SK-N-SH treated with all-trans-retinoic acid at 6 μM for 48 hours (cell line): ENCODE measurements around the gene C2orf80.

ENCODE experiments used
- ATAC-seq: fragments of 200-7000 bp; cut with Tn5 transposase; 3 replicates; pipeline ENCODE4 v1.9.1; 2020; ENCODE audit warnings: mild to moderate bottlenecking, moderate library complexity
- BACH2 ChIP-seq: fragments of 250-450 bp; sonication (Bioruptor Pico); IDR thresholded peaks from 2 replicates; pipeline ENCODE4 v1.9.0; 2021; ENCODE audit warnings: mild to moderate bottlenecking, borderline replicate concordance
- CSDC2 ChIP-seq: fragments of 250-450 bp; sonication (Bioruptor Pico); IDR thresholded peaks from 2 replicates; pipeline ENCODE4 v1.5.0; 2020; ENCODE audit warnings: mild to moderate bottlenecking, moderate library complexity
- ESRRG ChIP-seq: fragments of 250-450 bp; sonication (Bioruptor Pico); IDR thresholded peaks from 2 replicates; pipeline ENCODE4 v1.6.1; 2021; ENCODE audit warnings: mild to moderate bottlenecking
- OSR1 ChIP-seq: fragments of 250-450 bp; sonication (Bioruptor Pico); IDR thresholded peaks from 2 replicates; pipeline ENCODE4 v1.8.0; 2022; ENCODE audit warnings: moderate library complexity, mild to moderate bottlenecking, inconsistent platforms
- PPARA ChIP-seq: fragments of 250-450 bp; sonication (Bioruptor Pico); IDR thresholded peaks from 2 replicates; pipeline ENCODE4 v1.5.0; 2020; ENCODE audit warnings: mild to moderate bottlenecking, borderline replicate concordance
- TCF4 ChIP-seq: fragments of 250-450 bp; sonication (Bioruptor Pico); IDR thresholded peaks from 2 replicates; pipeline ENCODE4 v1.8.0; 2021; ENCODE audit warnings: mild to moderate bottlenecking, moderate library complexity, borderline replicate concordance
- ZC3H10 ChIP-seq: fragments of 250-450 bp; sonication (Bioruptor Pico); IDR thresholded peaks from 2 replicates; pipeline ENCODE4 v1.5.1; 2021; ENCODE audit warnings: mild to moderate bottlenecking, moderate library complexity
- ZFP30 ChIP-seq: fragments of 450-650 bp; formaldehyde crosslinking; IDR thresholded peaks from 2 replicates; pipeline ENCODE4 v1.5.0; 2022; ENCODE audit warnings: mild to moderate bottlenecking, moderate library complexity
- ZNF8 ChIP-seq: fragments of 450-650 bp; formaldehyde crosslinking; IDR thresholded peaks from 2 replicates; pipeline ENCODE4 v1.5.0; 2020; ENCODE audit warnings: mild to moderate bottlenecking, moderate library complexity
- TF ChIP-seq, protein P1 (sequence below): fragments of 250-450 bp; sonication (Bioruptor Pico); IDR thresholded peaks from 2 replicates; pipeline ENCODE4 v1.8.0; 2021; ENCODE audit warnings: low read depth, mild to moderate bottlenecking, moderate library complexity, borderline replicate concordance
- TF ChIP-seq, protein P2 (sequence below): fragments of 250-450 bp; sonication (Bioruptor Pico); IDR thresholded peaks from 2 replicates; pipeline ENCODE4 v1.5.1; 2021; ENCODE audit warnings: mild to moderate bottlenecking, moderate library complexity
- TF ChIP-seq, protein P3 (sequence below): fragments of 250-450 bp; sonication (Bioruptor Pico); IDR thresholded peaks from 2 replicates; pipeline ENCODE4 v1.8.0; 2020; ENCODE audit warnings: mild to moderate bottlenecking, moderate library complexity, borderline replicate concordance
- TF ChIP-seq, protein P4 (sequence below): fragments of 250-450 bp; sonication (Bioruptor Pico); IDR thresholded peaks from 2 replicates; pipeline ENCODE4 v1.5.1; 2020; ENCODE audit warnings: low read depth, mild to moderate bottlenecking, moderate library complexity
- TF ChIP-seq, protein P5 (sequence below): fragments of 250-450 bp; sonication (Bioruptor Pico); IDR thresholded peaks from 2 replicates; pipeline ENCODE4 v1.5.0; 2020; ENCODE audit warnings: mild to moderate bottlenecking, moderate library complexity

C2orf80 gene

DNA sequence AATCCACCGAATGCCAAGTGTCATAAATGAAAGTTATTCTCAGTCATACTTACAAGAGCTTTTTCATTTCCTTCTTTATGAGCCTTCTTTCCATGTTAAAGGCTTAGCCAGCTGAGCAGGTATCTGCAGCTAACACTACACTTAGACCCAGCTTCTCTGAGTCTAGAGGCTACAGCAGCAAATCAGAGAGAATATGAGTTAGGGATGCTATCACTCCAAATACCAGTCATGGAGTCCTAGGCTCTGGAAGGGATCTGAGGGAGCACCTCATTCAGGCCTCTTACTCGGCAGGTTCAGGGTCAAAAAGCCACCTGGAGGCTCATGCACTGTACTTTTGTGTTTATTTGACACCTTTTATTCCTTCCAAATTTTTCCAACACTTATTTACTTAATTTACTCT is 2.9 kb downstream of the C2orf80 start:
- no peak for ATAC-seq
- TF ChIP-seq PPARA (CRISPR knock-in tag): no peak
- TF ChIP-seq ZC3H10 (CRISPR knock-in tag): no peak
- TF ChIP-seq, protein P1, sequence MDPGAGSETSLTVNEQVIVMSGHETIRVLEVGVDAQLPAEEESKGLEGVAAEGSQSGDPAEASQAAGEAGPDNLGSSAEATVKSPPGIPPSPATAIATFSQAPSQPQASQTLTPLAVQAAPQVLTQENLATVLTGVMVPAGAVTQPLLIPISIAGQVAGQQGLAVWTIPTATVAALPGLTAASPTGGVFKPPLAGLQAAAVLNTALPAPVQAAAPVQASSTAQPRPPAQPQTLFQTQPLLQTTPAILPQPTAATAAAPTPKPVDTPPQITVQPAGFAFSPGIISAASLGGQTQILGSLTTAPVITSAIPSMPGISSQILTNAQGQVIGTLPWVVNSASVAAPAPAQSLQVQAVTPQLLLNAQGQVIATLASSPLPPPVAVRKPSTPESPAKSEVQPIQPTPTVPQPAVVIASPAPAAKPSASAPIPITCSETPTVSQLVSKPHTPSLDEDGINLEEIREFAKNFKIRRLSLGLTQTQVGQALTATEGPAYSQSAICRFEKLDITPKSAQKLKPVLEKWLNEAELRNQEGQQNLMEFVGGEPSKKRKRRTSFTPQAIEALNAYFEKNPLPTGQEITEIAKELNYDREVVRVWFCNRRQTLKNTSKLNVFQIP (CRISPR knock-in tag): no peak
- TF ChIP-seq TCF4 (CRISPR knock-in tag): no peak
- TF ChIP-seq, protein P2, sequence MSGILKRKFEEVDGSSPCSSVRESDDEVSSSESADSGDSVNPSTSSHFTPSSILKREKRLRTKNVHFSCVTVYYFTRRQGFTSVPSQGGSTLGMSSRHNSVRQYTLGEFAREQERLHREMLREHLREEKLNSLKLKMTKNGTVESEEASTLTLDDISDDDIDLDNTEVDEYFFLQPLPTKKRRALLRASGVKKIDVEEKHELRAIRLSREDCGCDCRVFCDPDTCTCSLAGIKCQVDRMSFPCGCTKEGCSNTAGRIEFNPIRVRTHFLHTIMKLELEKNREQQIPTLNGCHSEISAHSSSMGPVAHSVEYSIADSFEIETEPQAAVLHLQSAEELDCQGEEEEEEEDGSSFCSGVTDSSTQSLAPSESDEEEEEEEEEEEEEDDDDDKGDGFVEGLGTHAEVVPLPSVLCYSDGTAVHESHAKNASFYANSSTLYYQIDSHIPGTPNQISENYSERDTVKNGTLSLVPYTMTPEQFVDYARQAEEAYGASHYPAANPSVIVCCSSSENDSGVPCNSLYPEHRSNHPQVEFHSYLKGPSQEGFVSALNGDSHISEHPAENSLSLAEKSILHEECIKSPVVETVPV: no peak
- TF ChIP-seq, protein P3, sequence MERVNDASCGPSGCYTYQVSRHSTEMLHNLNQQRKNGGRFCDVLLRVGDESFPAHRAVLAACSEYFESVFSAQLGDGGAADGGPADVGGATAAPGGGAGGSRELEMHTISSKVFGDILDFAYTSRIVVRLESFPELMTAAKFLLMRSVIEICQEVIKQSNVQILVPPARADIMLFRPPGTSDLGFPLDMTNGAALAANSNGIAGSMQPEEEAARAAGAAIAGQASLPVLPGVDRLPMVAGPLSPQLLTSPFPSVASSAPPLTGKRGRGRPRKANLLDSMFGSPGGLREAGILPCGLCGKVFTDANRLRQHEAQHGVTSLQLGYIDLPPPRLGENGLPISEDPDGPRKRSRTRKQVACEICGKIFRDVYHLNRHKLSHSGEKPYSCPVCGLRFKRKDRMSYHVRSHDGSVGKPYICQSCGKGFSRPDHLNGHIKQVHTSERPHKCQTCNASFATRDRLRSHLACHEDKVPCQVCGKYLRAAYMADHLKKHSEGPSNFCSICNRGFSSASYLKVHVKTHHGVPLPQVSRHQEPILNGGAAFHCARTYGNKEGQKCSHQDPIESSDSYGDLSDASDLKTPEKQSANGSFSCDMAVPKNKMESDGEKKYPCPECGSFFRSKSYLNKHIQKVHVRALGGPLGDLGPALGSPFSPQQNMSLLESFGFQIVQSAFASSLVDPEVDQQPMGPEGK (CRISPR knock-in tag): no peak

DNA sequence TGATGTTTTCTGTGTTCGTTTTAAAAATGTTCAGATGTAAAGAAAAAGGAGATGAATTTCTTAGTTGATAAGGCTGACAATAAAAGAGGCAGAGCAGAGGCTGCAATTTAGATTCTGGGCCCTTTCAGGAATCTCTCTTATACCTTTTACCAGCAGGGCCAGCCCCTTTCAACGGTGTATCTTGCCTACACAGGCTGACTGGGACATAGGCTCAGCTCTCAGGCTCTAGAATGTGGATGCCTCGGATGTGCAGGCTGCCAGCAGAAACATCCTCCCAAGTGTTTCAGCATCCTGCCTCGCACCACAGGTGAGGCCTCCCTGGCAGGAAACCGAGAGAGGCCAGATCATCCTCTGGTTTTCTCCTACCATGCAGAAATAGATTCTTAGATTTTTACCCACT is 3.4 kb downstream of the C2orf80 start:
- no peak for ATAC-seq
- TF ChIP-seq ZNF8 (CRISPR knock-in tag) (no peak), PPARA (CRISPR knock-in tag) (no peak), CSDC2 (CRISPR knock-in tag) (no peak), ZC3H10 (CRISPR knock-in tag) (no peak), ESRRG (CRISPR knock-in tag) (no peak)
- TF ChIP-seq, protein P1 (CRISPR knock-in tag): no peak
- TF ChIP-seq, protein P4, sequence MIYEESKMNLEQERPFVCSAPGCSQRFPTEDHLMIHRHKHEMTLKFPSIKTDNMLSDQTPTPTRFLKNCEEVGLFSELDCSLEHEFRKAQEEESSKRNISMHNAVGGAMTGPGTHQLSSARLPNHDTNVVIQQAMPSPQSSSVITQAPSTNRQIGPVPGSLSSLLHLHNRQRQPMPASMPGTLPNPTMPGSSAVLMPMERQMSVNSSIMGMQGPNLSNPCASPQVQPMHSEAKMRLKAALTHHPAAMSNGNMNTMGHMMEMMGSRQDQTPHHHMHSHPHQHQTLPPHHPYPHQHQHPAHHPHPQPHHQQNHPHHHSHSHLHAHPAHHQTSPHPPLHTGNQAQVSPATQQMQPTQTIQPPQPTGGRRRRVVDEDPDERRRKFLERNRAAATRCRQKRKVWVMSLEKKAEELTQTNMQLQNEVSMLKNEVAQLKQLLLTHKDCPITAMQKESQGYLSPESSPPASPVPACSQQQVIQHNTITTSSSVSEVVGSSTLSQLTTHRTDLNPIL (CRISPR knock-in tag): no peak
- TF ChIP-seq, protein P2: no peak
- TF ChIP-seq, all 23 proteins: peak for 0

DNA sequence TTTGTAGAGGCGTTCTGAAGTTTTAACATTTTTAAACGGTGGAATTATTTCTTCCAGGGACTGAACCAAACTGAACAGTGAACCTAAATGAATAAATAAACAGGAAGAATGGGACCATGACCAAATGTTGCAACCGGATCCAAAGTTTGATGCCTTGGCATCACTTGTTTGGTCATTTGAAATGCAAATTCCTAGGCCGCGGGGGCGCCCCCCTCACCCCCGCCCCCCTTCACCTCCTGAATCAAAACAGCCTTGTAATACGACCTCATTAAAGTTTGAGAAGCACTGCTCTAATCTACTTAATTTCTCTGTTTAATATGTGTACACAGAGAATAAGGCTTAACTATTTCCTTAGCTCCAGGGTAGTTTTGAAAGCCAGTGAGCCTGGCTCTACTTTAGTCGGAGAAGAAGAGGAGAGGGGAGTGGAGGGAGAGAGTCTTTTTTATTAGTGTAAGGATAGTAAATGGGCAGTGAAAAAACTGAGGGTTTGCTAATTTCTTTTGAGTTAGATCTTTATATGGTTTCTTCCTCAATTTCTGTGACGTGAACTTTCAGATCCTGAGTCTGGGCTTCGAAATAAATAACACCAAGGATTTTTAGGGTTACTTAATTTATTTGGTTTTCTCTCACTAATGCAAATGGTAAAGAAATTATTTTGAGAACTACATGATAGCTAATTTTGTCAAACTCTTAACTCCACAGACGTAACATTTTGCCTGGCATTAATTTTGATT is 5.7 kb downstream of the C2orf80 start:
- TF ChIP-seq, protein P4 (CRISPR knock-in tag): no peak
- TF ChIP-seq BACH2 (CRISPR knock-in tag): no peak
- no peak for TF ChIP-seq ZNF8 (CRISPR knock-in tag)
- TF ChIP-seq, protein P1 (CRISPR knock-in tag): no peak
- TF ChIP-seq OSR1 (CRISPR knock-in tag): no peak
- TF ChIP-seq, protein P5, sequence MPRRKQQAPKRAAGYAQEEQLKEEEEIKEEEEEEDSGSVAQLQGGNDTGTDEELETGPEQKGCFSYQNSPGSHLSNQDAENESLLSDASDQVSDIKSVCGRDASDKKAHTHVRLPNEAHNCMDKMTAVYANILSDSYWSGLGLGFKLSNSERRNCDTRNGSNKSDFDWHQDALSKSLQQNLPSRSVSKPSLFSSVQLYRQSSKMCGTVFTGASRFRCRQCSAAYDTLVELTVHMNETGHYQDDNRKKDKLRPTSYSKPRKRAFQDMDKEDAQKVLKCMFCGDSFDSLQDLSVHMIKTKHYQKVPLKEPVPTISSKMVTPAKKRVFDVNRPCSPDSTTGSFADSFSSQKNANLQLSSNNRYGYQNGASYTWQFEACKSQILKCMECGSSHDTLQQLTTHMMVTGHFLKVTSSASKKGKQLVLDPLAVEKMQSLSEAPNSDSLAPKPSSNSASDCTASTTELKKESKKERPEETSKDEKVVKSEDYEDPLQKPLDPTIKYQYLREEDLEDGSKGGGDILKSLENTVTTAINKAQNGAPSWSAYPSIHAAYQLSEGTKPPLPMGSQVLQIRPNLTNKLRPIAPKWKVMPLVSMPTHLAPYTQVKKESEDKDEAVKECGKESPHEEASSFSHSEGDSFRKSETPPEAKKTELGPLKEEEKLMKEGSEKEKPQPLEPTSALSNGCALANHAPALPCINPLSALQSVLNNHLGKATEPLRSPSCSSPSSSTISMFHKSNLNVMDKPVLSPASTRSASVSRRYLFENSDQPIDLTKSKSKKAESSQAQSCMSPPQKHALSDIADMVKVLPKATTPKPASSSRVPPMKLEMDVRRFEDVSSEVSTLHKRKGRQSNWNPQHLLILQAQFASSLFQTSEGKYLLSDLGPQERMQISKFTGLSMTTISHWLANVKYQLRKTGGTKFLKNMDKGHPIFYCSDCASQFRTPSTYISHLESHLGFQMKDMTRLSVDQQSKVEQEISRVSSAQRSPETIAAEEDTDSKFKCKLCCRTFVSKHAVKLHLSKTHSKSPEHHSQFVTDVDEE (CRISPR knock-in tag): no peak
- no peak for TF ChIP-seq PPARA (CRISPR knock-in tag)
- TF ChIP-seq ESRRG (CRISPR knock-in tag): no peak
- TF ChIP-seq ZFP30 (CRISPR knock-in tag): no peak
- no peak for ATAC-seq
